Measurements from ENCODE around the gene RGSL1. TPM values are rescaled to one million over a fixed set of nuclear protein-coding genes. Genes with fewer than 3 reads are reported as not detected.

RGSL1 gene
- total and polyA plus RNA-seq, 4 donors, result under 0.01 to 0.30 (median 0.11) TPM; not detected in 1

- H3K4me1 ChIP-seq (ENCODE audit: control insufficient read depth, insufficient read depth, low read length), result no peaks in the 10 kb centered on the region
- 77% methylated on average over 2 of the region's 2 CpGs for WGBS (ENCODE audit: insufficient coverage)
- H3K9me3 ChIP-seq (ENCODE audit: control insufficient read depth, insufficient read depth, low read length), result no peaks in the 10 kb centered on the region
- H3K4me3 ChIP-seq (ENCODE audit: low read depth, low read length), result no peak overlapping the region
- no peak for DNase-seq (ENCODE audit: low read depth in 4 of 6, low spot score in 6 of 6)
- H3K27me3 ChIP-seq (ENCODE audit: control insufficient read depth, insufficient read depth, low read length), result no peaks in the 10 kb centered on the region
- no peak overlapping the region for H3K27ac ChIP-seq (ENCODE audit: low read depth, low read length)
- H3K36me3 ChIP-seq (ENCODE audit: control insufficient read depth, insufficient read depth, low read length), result no peaks in the 10 kb centered on the region
These were observed 26.7 kb downstream of the RGSL1 start for GRCh38 chr1:182476625-182477024.

- no peaks in the 10 kb centered on the region for H3K4me1 ChIP-seq (ENCODE audit: control insufficient read depth, insufficient read depth, low read length)
- H3K27me3 ChIP-seq (ENCODE audit: control insufficient read depth, insufficient read depth, low read length), result no peaks in the 10 kb centered on the region
- H3K27ac ChIP-seq (ENCODE audit: low read depth, low read length), result no peak overlapping the region
- no peaks in the 10 kb centered on the region for H3K9me3 ChIP-seq (ENCODE audit: control insufficient read depth, insufficient read depth, low read length)
- H3K4me3 ChIP-seq (ENCODE audit: low read depth, low read length), result no peak overlapping the region
- H3K36me3 ChIP-seq (ENCODE audit: control insufficient read depth, insufficient read depth, low read length), result no peaks in the 10 kb centered on the region
- DNase-seq (ENCODE audit: low read depth in 4 of 6, low spot score in 6 of 6), result no peak
These were observed 28.3 kb downstream of the RGSL1 start for GRCh38 chr1:182478238-182478637.

GRCh38 chr1:182484067-182484466 lies 34.1 kb downstream of the RGSL1 start:
- no peaks in the 10 kb centered on the region for H3K36me3 ChIP-seq (ENCODE audit: control insufficient read depth, insufficient read depth, low read length)
- 81% methylated on average over 2 of the region's 2 CpGs for WGBS (ENCODE audit: insufficient coverage)
- H3K4me3 ChIP-seq (ENCODE audit: low read depth, low read length), result no peak overlapping the region
- DNase-seq (ENCODE audit: low read depth in 4 of 6, low spot score in 6 of 6), result no peak
- no peak overlapping the region for H3K27ac ChIP-seq (ENCODE audit: low read depth, low read length)
- H3K4me1 ChIP-seq (ENCODE audit: control insufficient read depth, insufficient read depth, low read length), result no peaks in the 10 kb centered on the region
- H3K27me3 ChIP-seq (ENCODE audit: control insufficient read depth, insufficient read depth, low read length), result no peaks in the 10 kb centered on the region
- no peaks in the 10 kb centered on the region for H3K9me3 ChIP-seq (ENCODE audit: control insufficient read depth, insufficient read depth, low read length)

- no peaks in the 10 kb centered on the region for H3K4me1 ChIP-seq (ENCODE audit: control insufficient read depth, insufficient read depth, low read length)
- WGBS (ENCODE audit: insufficient coverage), result 37% methylated on average over 4 of the region's 5 CpGs
- H3K36me3 ChIP-seq (ENCODE audit: control insufficient read depth, insufficient read depth, low read length), result no peaks in the 10 kb centered on the region
- H3K4me3 ChIP-seq (ENCODE audit: low read depth, low read length), result no peak overlapping the region
- H3K9me3 ChIP-seq (ENCODE audit: control insufficient read depth, insufficient read depth, low read length), result no peaks in the 10 kb centered on the region
- DNase-seq (ENCODE audit: low read depth in 4 of 6, low spot score in 6 of 6), result peak in 1 of 6 donors; percentile 10
- H3K27me3 ChIP-seq (ENCODE audit: control insufficient read depth, insufficient read depth, low read length), result no peaks in the 10 kb centered on the region
- H3K27ac ChIP-seq (ENCODE audit: low read depth, low read length), result no peak overlapping the region
These were observed 34.7 kb downstream of the RGSL1 start for GRCh38 chr1:182484531-182485257.

GRCh38 chr1:182485861-182486260 lies 35.9 kb downstream of the RGSL1 start:
- no peak for DNase-seq (ENCODE audit: low read depth in 4 of 6, low spot score in 6 of 6)
- no peaks in the 10 kb centered on the region for H3K9me3 ChIP-seq (ENCODE audit: control insufficient read depth, insufficient read depth, low read length)
- no peaks in the 10 kb centered on the region for H3K36me3 ChIP-seq (ENCODE audit: control insufficient read depth, insufficient read depth, low read length)
- H3K27ac ChIP-seq (ENCODE audit: low read depth, low read length), result no peak overlapping the region
- no CpG with 5 or more reads among the region's 3 CpGs for WGBS (ENCODE audit: insufficient coverage)
- H3K27me3 ChIP-seq (ENCODE audit: control insufficient read depth, insufficient read depth, low read length), result no peaks in the 10 kb centered on the region
- H3K4me3 ChIP-seq (ENCODE audit: low read depth, low read length), result no peak overlapping the region
- no peaks in the 10 kb centered on the region for H3K4me1 ChIP-seq (ENCODE audit: control insufficient read depth, insufficient read depth, low read length)

GRCh38 chr1:182488803-182489202 lies 38.9 kb downstream of the RGSL1 start:
- no peaks in the 10 kb centered on the region for H3K36me3 ChIP-seq (ENCODE audit: control insufficient read depth, insufficient read depth, low read length)
- no peaks in the 10 kb centered on the region for H3K4me1 ChIP-seq (ENCODE audit: control insufficient read depth, insufficient read depth, low read length)
- no peak overlapping the region for H3K27ac ChIP-seq (ENCODE audit: low read depth, low read length)
- H3K4me3 ChIP-seq (ENCODE audit: low read depth, low read length), result no peak overlapping the region
- H3K9me3 ChIP-seq (ENCODE audit: control insufficient read depth, insufficient read depth, low read length), result no peaks in the 10 kb centered on the region
- no peaks in the 10 kb centered on the region for H3K27me3 ChIP-seq (ENCODE audit: control insufficient read depth, insufficient read depth, low read length)
- no CpG with 5 or more reads among the region's 1 CpG for WGBS (ENCODE audit: insufficient coverage)
- DNase-seq (ENCODE audit: low read depth in 4 of 6, low spot score in 6 of 6), result peak in 1 of 6 donors; percentile 3

- 88% methylated on average over 1 of the region's 2 CpGs for WGBS (ENCODE audit: insufficient coverage)
- H3K27me3 ChIP-seq (ENCODE audit: control insufficient read depth, insufficient read depth, low read length), result no peaks in the 10 kb centered on the region
- H3K4me3 ChIP-seq (ENCODE audit: low read depth, low read length), result no peak overlapping the region
These were observed 43.1 kb downstream of the RGSL1 start for GRCh38 chr1:182493063-182493462.

GRCh38 chr1:182495002-182495401 lies 45.1 kb downstream of the RGSL1 start:
- Histone ChIP-seq H3K4me1 (ENCODE audit: control insufficient read depth, insufficient read depth, low read length) (no peaks in the 10 kb centered on the region), H3K27ac (ENCODE audit: low read depth, low read length) (no peak overlapping the region), H3K9me3 (ENCODE audit: control insufficient read depth, insufficient read depth, low read length) (no peaks in the 10 kb centered on the region), H3K27me3 (ENCODE audit: control insufficient read depth, insufficient read depth, low read length) (no peaks in the 10 kb centered on the region), H3K36me3 (ENCODE audit: control insufficient read depth, insufficient read depth, low read length) (no peaks in the 10 kb centered on the region), H3K4me3 (ENCODE audit: low read depth, low read length) (no peak overlapping the region)
- no peak for DNase-seq (ENCODE audit: low read depth in 4 of 6, low spot score in 6 of 6)

More at GRCh38 chr1:182493063-182493462, 43.1 kb downstream of the RGSL1 start:
- H3K36me3 ChIP-seq (ENCODE audit: control insufficient read depth, insufficient read depth, low read length), result no peaks in the 10 kb centered on the region
- no peak for DNase-seq (ENCODE audit: low read depth in 4 of 6, low spot score in 6 of 6)
- H3K4me1 ChIP-seq (ENCODE audit: control insufficient read depth, insufficient read depth, low read length), result no peaks in the 10 kb centered on the region
- H3K9me3 ChIP-seq (ENCODE audit: control insufficient read depth, insufficient read depth, low read length), result no peaks in the 10 kb centered on the region
- no peak overlapping the region for H3K27ac ChIP-seq (ENCODE audit: low read depth, low read length)

GRCh38 chr1:182495693-182496092 lies 45.7 kb downstream of the RGSL1 start:
- H3K27me3 ChIP-seq (ENCODE audit: control insufficient read depth, insufficient read depth, low read length), result no peaks in the 10 kb centered on the region
- no peaks in the 10 kb centered on the region for H3K9me3 ChIP-seq (ENCODE audit: control insufficient read depth, insufficient read depth, low read length)
- no peak for DNase-seq (ENCODE audit: low read depth in 4 of 6, low spot score in 6 of 6)
- H3K4me3 ChIP-seq (ENCODE audit: low read depth, low read length), result no peak overlapping the region
- H3K36me3 ChIP-seq (ENCODE audit: control insufficient read depth, insufficient read depth, low read length), result no peaks in the 10 kb centered on the region
- no peaks in the 10 kb centered on the region for H3K4me1 ChIP-seq (ENCODE audit: control insufficient read depth, insufficient read depth, low read length)
- H3K27ac ChIP-seq (ENCODE audit: low read depth, low read length), result no peak overlapping the region

- Histone ChIP-seq H3K9me3 (ENCODE audit: control insufficient read depth, insufficient read depth, low read length) (peaks cover 8% of the 10 kb centered on the region), H3K4me1 (ENCODE audit: control insufficient read depth, insufficient read depth, low read length) (no peaks in the 10 kb centered on the region), H3K27me3 (ENCODE audit: control insufficient read depth, insufficient read depth, low read length) (no peaks in the 10 kb centered on the region), H3K4me3 (ENCODE audit: low read depth, low read length) (no peak overlapping the region), H3K36me3 (ENCODE audit: control insufficient read depth, insufficient read depth, low read length) (no peaks in the 10 kb centered on the region), H3K27ac (ENCODE audit: low read depth, low read length) (no peak overlapping the region)
- no CpG with 5 or more reads among the region's 3 CpGs for WGBS (ENCODE audit: insufficient coverage)
- DNase-seq (ENCODE audit: low read depth in 4 of 6, low spot score in 6 of 6), result no peak
These were observed 57.7 kb downstream of the RGSL1 start for GRCh38 chr1:182507685-182508084.

All from spinal cord (tissue), 10 donors.